ENCODE results near the gene WDPCP.

DNA sequence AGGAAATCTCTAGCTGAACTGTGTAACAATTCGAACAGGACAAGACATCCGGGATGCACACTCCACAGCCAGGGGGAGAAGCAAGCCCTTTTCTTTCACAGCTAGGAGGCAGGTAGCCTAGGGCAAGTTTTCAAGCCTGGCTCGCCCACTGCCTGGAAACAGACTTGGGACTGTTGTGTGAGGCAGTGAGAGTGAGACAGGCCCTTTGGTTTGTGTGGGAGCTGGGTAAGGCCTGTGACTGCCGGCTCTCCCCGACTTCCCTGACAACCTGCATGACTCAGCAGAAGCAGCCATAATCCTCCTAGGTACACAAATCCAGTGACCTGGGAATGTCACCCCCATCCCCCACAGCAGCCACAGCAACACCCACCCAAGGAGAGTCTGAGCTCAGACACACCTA is 179.7 kb downstream of the WDPCP start:
- TF ChIP-seq POLR2A (IDR thresholded peaks at IDR 0.05) (no peak), EP300 (IDR thresholded peaks at IDR 0.05) (no peak)
- TF ChIP-seq, protein P1, sequence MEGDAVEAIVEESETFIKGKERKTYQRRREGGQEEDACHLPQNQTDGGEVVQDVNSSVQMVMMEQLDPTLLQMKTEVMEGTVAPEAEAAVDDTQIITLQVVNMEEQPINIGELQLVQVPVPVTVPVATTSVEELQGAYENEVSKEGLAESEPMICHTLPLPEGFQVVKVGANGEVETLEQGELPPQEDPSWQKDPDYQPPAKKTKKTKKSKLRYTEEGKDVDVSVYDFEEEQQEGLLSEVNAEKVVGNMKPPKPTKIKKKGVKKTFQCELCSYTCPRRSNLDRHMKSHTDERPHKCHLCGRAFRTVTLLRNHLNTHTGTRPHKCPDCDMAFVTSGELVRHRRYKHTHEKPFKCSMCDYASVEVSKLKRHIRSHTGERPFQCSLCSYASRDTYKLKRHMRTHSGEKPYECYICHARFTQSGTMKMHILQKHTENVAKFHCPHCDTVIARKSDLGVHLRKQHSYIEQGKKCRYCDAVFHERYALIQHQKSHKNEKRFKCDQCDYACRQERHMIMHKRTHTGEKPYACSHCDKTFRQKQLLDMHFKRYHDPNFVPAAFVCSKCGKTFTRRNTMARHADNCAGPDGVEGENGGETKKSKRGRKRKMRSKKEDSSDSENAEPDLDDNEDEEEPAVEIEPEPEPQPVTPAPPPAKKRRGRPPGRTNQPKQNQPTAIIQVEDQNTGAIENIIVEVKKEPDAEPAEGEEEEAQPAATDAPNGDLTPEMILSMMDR (IDR thresholded peaks at IDR 0.05): no peak

Data from ovary (tissue), 3 donors.